ENCODE data around the gene FBXO11.

DNA sequence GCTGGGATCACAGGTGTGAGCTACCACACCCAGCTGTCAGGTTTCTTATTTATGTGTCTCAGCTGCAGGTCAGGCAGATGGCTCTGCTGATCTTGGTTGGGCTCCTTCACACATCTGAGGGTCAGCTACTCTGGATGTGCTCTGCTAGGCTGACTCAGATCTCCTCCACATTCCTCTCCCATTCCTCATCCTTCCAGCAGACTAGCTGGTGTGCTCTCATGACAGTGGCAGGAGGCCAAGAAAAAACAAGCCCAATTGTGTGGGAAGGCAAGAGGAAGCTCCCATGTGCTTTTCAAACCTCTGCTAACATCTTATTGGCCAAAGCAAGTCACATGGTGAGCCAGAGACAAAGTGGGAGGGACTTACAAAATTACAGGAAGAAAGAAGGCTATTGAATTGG lies 135.1 kb downstream of the FBXO11 start:
- TF ChIP-seq CTCF (IDR thresholded peaks at IDR 0.05; ENCODE audit: low read depth, low read length, missing input control), result no peak
- TF ChIP-seq, protein P1, sequence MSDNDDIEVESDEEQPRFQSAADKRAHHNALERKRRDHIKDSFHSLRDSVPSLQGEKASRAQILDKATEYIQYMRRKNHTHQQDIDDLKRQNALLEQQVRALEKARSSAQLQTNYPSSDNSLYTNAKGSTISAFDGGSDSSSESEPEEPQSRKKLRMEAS (IDR thresholded peaks at IDR 0.05), result no peak
- no peak for TF ChIP-seq REST (IDR thresholded peaks at IDR 0.05)
- no peak for TF ChIP-seq JUND (IDR thresholded peaks at IDR 0.05)
- TF ChIP-seq YY1 (IDR thresholded peaks at IDR 0.05), result no peak
- TF ChIP-seq GABPA (IDR thresholded peaks at IDR 0.05 in 1 of 2, conservative IDR thresholded peaks at IDR 0.05 in 1 of 2), result no peak
- TF ChIP-seq FOXA1 (IDR thresholded peaks at IDR 0.05), result no peak
- no peak for TF ChIP-seq ZBTB33 (IDR thresholded peaks at IDR 0.05)
- TF ChIP-seq EGR1 (IDR thresholded peaks at IDR 0.05; ENCODE audit: low read depth in 2 of 2), result no peak
- TF ChIP-seq TAF1 (conservative IDR thresholded peaks at IDR 0.05), result no peak
- TF ChIP-seq SP1 (IDR thresholded peaks at IDR 0.05), result no peak
- no peak for TF ChIP-seq RXRA (IDR thresholded peaks at IDR 0.05)

Data from liver (tissue), 3 donors.